CD4-positive, alpha-beta T cell treated with Interferon alpha-2 for 1 hour (primary cell): ENCODE data around the gene C12orf76.

ENCODE experiments used
- DNase-seq, 2 donors: peaks; one replicate each; pipeline ENCODE4 v3.0.0-alpha.2; 2020 to 2022

C12orf76 gene

GRCh38 chr12:109994401-109995175, 53.7 kb downstream of the C12orf76 start:
- DNase-seq, result peak in 1 of 2 donors; percentile 61

GRCh38 chr12:109993091-109993490, 55.2 kb downstream of the C12orf76 start:
- no peak for DNase-seq

- DNase-seq, result no peak
Observed at GRCh38 chr12:109991586-109991985, 56.7 kb downstream of the C12orf76 start.
